SIG-M5 treated with dmso at 0.1 percent for 504 hours (cell line): ENCODE results near the gene RAB22A.

Source experiments
- DNase-seq: peaks from one replicate; lab custom pipeline; 2025; ENCODE audit not compliant: unreplicated experiment; lab: John Stamatoyannopoulos, UW

RAB22A gene, protein sequence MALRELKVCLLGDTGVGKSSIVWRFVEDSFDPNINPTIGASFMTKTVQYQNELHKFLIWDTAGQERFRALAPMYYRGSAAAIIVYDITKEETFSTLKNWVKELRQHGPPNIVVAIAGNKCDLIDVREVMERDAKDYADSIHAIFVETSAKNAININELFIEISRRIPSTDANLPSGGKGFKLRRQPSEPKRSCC

DNA sequence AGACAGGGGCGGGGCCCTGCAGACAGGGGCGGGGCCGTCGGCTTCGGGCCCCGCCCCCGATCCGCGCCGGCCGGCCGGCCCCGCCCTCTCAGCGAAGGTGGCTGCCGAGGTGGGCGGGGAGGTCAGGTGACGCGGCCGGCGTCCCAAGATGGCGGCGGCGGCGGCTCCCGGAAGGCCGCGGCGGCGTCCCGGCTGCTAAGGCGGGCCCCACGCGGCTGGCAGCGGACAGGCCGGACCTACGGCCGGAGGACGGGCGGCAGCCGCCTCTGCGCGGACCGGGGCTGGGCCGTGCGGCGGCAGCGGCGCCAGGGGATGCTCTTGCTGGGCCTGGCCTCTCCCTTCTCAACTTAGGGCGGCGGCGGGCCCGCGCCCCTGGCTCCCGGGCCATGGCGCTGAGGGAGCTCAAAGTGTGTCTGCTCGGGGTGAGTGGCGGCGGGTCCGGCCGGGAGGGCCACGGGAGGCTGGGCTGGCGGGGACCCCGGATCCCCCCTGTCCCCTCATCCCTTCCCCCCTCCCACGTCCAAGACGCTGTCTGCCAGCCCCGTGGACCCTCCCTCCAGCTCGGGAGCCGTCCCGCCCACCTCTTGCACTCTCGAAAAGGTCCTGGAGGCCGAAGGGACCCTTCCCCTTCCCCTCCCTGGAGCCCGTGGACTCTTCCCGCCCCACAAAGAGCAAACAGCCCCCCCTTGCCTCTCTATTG, at the start of gene RAB22A:
TSS of gene RAB22A (plus strand) at position 125 of the 700 bp plus-strand sequence. CDS start at position 387, 262 bp downstream.
- DNase-seq = peak; percentile 80

DNA sequence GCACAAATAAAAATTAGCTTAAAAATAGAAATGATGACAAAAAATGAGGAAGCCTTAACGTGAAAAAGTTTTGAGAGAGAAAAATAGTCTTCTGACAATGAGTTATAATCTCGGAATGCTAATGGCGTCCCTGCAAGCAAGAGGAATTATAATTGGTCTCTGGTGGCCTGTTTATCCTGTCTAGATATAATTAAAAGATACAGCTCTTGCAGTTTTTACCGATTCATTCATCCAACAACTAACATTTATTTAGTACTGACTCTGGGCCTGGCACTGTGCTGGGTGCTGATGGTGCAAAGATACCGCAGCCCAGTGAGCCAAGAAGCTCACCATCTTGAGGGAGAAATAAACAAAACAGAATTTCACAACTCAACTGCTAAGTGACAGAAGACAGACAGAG, 49.5 kb upstream of the RAB22A start:
- no peak for DNase-seq

DNA sequence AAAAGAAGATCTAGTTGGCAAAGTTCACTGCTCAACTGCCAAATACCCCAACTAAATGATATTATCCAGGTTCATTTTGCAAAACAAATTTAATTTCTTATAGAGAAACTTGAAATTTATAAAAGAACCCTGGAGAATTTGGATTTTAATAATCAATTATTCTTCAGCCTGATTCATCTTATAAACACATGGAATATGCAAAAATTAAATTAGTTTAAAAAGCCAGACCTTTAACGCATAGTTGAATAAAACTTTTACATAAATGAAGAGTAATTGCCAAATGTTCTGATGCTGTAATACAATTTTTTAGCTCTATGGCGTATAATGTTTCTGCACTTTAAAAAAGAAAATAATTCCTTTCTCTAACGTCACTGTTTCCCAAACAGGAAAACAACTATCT, 47.9 kb upstream of the RAB22A start:
- no peak for DNase-seq

DNA sequence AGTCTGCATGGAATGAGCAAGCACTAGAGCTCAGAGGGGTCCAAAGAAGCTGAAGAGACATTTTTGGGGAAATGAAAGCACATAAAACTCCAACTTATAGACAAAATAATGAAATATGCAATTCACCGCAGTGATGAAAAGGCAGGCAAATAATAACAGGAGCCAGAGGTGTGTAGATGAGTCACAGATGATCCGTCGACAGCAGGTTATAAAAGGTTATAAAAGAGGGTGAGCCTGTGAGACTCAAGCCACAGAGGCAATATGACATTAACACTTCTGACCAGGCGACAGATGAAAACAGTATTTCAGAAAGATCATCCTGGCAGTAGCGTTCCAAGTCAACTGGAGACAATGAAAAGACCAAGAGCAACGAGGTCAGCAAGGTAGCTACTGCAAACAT, 45.2 kb upstream of the RAB22A start:
- no peak for DNase-seq

DNA sequence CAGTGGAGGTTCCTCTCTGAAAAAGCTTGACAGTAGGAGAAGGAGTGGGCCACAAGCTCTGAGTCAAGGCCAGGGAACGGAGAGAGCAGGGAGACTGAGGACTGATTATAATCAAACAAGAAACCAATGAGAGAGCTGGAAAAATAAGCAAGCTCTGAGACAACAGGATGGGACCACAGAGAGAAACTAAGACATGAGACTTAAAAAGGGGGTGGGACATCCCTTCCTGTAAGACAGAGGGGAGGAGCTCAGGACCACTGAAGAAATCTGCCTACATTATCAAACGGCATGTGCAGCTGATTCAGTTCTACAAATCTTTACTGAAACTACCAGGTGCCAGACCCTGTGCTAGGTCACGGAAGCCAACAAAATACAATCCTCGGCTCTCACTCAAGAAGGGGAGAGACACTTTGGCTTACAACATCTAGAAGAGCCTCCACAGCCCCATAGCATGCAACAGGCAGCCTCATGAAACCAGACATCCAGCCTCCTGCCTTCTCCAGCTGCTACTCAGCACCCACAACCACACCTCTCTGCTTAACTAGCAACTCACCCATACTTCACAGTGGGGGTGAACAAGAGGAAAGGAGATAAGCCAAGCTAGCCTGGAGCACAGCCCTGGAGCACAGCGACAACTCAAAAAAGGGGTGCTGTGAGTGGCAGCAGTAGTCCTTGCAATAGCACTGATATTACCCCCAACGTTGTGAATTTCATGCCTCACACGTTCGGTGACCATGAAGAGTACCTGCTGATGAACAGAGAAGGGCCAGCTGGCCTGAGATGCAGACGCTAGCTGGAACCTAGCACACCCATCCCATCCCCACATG, 41.9 kb upstream of the RAB22A start:
- DNase-seq = no peak

DNA sequence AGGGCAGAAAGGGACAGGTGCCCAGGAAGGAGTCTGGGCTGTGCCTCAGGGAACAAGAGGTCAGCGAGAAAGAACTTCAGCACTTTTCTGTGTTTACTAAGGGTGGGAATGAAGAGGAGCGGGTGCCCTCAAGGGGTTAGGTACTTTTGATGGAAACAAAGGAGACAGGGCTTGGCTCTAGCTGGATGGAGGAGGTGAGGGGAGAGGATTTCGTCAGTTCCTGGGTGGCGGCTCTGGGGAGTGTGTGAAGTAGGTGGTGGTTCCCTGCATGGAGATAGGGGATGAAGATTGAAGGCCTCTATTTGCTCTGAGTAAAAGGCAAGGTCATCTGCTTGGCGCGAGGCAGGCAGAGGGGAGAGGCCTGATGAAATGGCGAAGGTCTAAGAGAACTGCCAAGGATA, 41.1 kb upstream of the RAB22A start:
- peak; percentile 31 for DNase-seq

DNA sequence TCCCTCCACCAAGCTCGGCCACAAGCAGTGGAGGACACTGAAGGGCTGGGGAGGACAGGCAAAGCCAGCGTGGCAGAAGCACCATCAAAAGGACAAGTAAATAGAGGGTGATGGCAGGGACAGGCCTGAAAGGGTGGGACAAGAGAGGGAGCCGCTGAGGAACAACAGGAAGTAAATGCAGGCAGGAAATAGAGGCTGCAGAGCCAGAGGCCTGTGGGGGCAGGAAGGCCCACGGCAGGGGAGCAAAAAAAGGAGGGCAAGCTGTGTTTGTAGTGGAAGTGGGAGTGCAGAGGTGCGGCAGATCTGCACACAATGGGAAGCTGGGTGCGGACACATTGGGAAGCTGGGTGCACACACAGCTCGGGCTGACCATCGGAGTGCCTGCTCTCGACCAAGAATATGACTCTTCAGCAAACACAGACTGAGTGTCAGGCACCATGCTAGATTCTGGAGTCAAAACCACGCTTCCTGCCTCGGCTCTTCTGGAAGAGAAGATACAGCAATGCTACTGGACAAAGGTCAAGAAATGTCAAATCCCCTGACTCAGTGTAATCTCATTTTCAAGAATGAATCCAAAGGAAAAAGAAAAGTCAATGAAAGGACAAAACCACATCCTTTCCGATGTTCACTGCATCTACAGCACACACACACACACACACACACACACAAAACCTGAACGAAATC, 40.4 kb upstream of the RAB22A start:
- no peak for DNase-seq

DNA sequence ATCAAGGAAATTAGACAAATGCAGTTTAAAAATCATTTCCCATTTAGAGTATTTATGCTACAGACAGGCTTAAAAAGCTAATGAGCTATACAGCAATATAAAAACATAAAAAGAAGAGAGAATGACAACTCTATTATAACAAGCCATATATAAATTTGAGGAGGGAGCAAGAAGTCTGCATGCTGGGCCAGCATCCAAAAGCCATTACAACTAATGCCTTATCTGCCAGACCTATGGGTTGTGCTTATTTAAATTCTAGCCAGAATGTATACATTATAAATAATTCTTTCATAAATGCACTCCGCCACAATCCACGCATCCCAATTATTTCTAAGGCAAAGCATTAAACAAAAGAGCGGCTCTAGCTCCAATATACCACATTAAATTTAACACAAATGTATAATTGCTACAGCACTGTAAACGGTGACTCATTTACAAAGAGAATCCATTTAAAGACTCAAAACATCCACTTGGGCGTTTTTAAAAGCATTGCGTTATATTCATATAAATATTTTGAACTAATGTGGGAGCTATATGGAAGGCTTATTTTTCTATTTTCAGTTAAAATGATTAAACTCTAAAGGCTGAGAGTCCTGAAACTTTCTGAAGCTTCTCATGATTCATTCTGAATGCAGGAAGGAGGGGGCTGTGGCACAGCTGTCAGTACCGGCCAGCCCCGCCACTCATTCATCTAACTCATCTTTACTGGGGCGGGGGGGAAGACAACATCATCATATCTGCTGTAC, 37.7 kb upstream of the RAB22A start:
- no peak for DNase-seq

DNA sequence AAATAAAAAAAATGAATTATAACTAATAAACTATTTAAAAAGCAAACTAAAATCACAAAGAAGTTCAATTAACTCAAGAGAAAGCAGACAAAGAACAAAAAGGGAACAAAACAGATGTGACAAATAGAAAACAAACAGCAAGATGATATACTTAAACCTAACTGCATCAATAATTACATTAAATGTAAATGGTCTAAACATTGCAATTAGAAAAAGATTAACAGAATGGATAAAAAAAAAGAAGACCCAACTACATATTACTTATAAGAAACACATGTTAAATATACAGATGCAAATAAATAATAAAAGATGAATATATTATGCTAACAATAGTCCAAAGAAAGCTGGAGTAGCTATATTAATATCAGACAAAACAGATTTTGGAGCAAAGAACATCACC, 35.1 kb upstream of the RAB22A start:
- DNase-seq = no peak

DNA sequence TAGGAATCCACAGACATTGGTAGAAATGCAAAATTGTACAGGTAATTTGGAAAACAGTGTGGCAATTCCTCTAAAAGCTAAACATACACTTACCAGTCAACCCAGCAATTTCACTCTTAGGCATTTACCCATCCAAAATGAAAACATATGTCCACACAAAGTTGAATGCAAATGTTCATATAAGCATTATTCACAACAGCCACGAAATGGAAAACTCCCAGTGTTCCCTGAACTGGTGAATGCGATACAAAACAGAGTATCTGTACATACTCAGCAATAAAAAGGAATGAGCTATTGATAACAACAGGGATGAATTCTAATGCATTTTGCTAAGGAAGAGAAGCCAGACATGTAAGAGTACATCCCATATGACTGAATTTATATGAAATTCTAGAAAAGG, 32.4 kb upstream of the RAB22A start:
- DNase-seq = no peak

DNA sequence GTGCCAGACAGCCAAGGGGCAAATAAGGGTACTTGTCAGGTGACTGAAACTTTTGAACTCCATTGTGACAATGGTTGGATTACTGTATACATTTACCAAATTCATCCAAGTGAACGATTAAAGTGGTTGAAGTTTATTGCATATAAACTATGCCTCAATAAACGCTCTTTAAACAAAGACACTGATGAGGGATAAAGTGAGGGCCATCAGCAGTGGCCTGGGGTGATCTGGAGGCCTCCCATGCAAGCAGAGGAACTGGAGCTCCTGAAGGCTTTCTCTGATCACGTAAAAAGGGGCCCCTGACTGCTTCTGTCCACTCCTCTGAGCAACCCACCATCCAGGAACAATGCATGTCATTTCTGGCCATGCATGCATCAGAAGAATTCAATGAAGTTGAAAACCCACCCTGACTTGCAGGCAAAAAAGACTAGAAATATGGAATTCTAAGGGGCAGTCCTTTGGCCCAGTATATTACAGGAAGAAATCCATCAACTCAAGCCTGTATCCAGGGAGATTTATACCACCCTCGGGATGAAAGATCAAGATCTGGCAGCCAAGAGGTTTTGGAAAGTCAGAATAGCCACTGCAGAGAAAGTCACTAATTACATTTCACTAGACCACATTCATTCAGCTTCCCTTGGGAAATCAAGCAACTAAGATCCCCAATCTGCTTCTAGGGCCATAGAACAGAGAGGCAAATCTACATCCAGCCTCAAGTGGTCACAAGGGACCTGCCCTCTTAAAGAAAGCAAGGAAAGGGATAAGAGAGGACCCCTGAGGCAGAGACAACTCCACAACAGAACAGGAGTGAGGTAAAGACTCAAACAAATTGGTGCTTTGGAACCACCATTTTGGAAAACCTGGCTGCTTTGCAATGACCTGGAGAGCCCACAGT, 31.7 kb upstream of the RAB22A start:
- DNase-seq = no peak

DNA sequence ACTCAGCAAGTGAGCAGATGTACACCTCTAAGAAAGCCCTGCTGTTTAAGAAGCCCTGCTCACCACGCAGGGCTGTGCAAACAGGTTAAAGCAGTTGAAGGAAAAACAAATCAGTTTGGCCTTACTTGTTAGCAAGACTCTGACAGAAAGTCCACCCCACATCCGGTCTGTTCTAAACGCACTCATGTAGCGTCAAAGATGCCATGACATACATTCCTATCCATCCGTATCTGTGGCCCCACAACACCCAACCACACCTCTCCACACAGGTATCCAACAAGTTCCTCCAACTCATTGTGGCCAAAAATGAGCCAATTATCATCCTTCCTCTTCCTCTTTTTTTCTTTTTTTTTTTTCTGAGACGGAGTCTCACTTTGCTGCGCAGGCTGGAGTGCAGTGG, 22.8 kb upstream of the RAB22A start:
- DNase-seq = no peak

DNA sequence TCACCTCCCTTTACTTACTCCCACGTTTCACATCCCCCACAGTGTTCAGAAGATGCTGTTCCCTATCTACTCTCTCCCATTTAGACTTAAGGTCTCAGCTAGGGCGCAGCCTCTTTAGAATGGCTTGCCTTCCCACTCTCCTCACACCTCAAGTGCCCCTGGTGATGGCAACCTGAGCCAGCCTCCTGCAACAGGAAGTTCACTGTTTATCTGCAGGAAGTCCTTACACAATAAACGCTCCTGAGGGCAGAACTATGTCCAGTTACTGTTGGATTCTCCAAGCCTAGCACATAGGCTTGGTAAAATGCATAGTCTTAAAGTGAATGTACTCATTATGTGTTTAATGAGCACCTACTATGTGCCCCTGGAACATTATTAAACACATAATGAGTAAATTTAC, 21.9 kb upstream of the RAB22A start:
- DNase-seq = no peak

DNA sequence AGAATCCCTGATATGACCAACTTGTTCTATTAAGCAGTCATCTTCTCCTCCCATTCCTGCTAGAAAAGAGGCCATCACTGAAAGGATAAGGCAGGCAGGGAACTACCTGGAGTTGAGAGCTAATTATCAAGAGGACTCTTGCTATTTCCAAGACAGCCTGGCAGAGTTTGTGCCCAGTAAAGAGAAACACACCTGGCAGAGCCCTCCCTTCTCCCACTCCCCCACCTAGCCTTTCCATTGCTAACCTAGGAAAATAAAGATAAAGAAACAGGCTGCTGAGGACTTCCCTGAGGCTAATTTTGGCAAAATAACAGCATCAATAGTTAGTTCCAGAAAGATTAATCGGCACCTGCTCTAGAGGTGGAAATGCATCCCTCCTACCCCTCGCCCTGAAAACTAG, 20.4 kb upstream of the RAB22A start:
- no peak for DNase-seq

DNA sequence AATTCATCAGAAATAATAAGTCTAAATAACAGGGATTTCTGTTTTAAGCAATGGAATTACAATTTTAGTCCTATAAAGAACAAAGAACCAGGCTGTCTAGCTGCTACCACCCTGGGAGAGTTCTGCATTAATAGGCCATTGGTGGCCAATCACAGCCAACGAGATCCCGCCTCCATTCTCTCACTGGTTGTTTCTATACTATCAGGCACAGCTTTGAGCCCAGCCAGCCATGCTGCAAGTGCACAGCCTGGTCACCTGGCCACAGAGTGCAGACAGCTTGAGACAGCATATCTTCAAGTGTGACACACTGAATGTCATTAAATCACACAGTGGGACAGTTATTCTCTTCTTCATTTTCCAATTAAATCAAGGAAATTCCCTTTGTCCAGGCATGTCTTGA, 16.1 kb upstream of the RAB22A start:
- peak; percentile 18 for DNase-seq

DNA sequence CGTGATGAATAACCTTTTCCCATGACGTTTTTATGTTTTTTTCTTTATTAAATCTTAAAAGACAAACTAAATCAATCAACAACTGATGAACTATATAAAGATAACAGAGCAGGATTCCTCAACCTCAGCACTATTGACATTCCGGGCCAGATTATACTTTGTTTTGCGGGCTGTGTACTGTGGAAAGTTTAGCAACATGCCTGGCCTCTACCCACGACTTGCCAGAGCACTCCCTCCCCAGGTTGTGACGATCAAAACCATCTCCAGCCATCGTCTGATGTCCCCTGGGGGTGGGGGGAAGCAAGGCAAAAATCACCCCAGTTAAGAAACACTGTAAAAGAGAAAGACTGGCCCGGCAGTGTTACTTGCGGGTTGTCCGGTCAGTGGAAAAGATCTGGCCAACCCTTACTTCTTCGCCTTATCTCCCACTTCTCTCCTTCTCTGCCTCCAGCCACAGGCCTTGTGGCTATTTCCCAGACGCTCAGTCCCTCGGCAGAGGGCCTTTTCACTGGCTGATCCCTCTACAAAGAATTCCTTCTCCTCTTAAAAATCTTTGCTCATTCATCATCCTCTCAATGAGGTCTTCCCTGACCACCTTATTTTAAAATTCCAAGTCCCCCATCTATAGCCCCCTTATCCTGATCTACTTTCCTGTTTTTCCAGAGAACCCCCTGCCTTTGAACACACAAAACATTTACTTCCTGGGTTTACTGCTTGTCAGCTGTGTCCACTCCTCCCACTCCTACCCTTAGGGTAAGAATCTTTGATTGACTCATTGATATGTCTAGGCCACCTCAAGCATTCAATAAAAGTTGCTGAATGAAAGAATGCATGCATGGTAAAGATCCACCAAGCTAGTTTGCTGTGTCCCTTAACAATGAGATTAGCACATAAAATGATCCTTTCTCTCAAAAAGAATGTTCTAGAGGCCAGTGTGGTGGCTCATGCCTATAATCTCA, 14.7 kb upstream of the RAB22A start:
- no peak for DNase-seq

DNA sequence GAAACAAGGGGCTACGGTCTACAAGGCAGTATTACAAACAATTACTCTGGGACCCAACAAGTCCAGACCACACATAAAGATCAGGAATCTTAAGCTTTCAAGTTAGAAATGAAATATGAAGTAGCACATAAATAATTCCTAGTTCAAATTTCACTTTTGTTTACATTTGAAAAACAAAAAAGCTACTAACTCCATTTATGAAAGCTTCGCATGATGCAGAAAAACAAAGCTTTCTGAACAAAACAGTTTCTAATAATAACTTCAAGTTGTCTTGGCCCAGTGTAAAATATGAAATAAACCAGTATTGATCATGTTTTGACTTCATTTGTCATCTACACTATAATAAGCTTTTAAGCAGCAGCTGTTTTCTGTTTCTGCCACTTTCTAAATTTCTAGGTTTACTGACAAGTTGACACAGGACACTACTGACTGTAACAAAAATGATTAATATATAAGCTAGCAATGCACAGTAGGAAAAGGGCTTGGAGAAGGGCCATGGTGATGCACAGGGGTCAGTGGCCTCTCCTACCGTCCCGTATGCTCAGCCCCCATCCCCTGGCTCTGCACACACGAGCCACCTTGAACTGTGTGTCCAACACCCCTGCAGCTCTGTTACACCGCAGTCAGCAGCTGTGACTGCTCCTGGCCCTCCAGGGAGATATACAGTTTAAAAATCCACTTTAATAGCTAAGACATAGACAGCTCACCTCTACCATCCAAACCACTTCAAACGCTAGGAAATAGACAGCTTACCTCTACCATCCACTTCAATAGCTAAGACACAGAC, 13.3 kb upstream of the RAB22A start:
- no peak for DNase-seq

DNA sequence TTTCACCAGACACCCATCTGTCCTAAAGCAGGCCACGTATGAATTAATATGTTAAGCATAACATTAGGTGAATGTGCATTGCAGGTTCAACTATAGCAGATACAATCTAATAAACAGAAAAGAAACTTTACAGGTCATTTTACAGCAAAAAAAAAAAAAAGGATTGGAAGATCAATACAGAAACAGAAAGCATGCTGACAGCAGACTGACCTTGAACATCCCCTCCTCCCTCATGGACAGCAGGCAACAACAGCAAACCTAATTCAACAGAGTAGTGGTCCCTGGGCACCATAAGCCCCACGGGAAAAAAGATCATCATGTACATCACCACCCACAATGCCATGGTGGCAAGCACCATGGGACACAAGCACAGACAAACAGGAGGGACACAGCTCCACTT, 12.1 kb upstream of the RAB22A start:
- no peak for DNase-seq
